ENCODE measurements around the gene SRMS. TPM values are rescaled to one million over a fixed set of nuclear protein-coding genes. Genes with fewer than 3 reads are reported as not detected.

SRMS gene
- total and polyA plus RNA-seq, 2 of the 13 experiments (the other 11 are each of a cell fraction or from before 2014, with no cell fraction given): not detected

GRCh38 chr20:63574829-63575743, 27.5 kb upstream of the SRMS start (continued):
- TF ChIP-seq ISL2 (CRISPR knock-in tag; IDR thresholded peaks at IDR 0.05) (no peak; the same call in 1 of the 2 replicates), PCBP1 (IDR thresholded peaks at IDR 0.05; ENCODE audit: borderline replicate concordance, low read depth, low read length) (no peak), ZNF121 (CRISPR knock-in tag; IDR thresholded peaks at IDR 0.05) (peak; percentile 98), TSC22D2 (CRISPR knock-in tag; IDR thresholded peaks at IDR 0.05; ENCODE audit: borderline replicate concordance) (no peak), ZBTB25 (CRISPR knock-in tag; IDR thresholded peaks at IDR 0.05) (peak; percentile 37; the same call in 1 of the 2 replicates), BRCA1 (CRISPR knock-in tag; IDR thresholded peaks at IDR 0.05) (no peak), STAT5B (CRISPR knock-in tag; IDR thresholded peaks at IDR 0.05) (0 out of 2 replicates have a peak, but pooled peaks have one; percentile 11), ZNF430 (CRISPR knock-in tag; IDR thresholded peaks at IDR 0.05) (no peak), KLF13 (CRISPR knock-in tag; IDR thresholded peaks at IDR 0.05) (no peak), TEAD3 (CRISPR knock-in tag; optimal IDR thresholded peaks at IDR 0.05; ENCODE audit: borderline replicate concordance) (peak; percentile 79), TOE1 (CRISPR knock-in tag; IDR thresholded peaks at IDR 0.05) (no peak), ZNF12 (CRISPR knock-in tag; IDR thresholded peaks at IDR 0.05) (no peak), FIP1L1 (IDR thresholded peaks at IDR 0.05; ENCODE audit: borderline replicate concordance, insufficient read depth, low read depth, low read length) (no peak), DNMT3B (CRISPR knock-in tag; conservative IDR thresholded peaks at IDR 0.05) (no peak), ZFP91 (CRISPR knock-in tag; IDR thresholded peaks at IDR 0.05; ENCODE audit: borderline replicate concordance) (peak; percentile 12; the same call in 1 of the 2 replicates), ZNF746 (CRISPR knock-in tag; IDR thresholded peaks at IDR 0.05) (0 out of 2 replicates have a peak, but pooled peaks have one; percentile 34), SP4 (CRISPR knock-in tag; IDR thresholded peaks at IDR 0.05) (0 out of 2 replicates have a peak, but pooled peaks have one; percentile 39), KLF9 (CRISPR knock-in tag; IDR thresholded peaks at IDR 0.05; ENCODE audit: low read depth) (0 out of 2 replicates have a peak, but pooled peaks have one; percentile 53), SIX4 (CRISPR knock-in tag; IDR thresholded peaks at IDR 0.05) (no peak), GATAD1 (CRISPR knock-in tag; IDR thresholded peaks at IDR 0.05) (peak; percentile 65), ZIK1 (CRISPR knock-in tag; IDR thresholded peaks at IDR 0.05; ENCODE audit: borderline replicate concordance, low read depth) (no peak), PTBP1 (IDR thresholded peaks at IDR 0.05; ENCODE audit: low read depth, low read length, poor library complexity, severe bottlenecking) (no peak), TGIF2 (CRISPR knock-in tag; IDR thresholded peaks at IDR 0.05) (no peak), NR2F2 (IDR thresholded peaks at IDR 0.05; ENCODE audit: borderline replicate concordance, low read depth) (peak; percentile 55; the same call in 1 of the 2 replicates)
- TF ChIP-seq, protein P1, sequence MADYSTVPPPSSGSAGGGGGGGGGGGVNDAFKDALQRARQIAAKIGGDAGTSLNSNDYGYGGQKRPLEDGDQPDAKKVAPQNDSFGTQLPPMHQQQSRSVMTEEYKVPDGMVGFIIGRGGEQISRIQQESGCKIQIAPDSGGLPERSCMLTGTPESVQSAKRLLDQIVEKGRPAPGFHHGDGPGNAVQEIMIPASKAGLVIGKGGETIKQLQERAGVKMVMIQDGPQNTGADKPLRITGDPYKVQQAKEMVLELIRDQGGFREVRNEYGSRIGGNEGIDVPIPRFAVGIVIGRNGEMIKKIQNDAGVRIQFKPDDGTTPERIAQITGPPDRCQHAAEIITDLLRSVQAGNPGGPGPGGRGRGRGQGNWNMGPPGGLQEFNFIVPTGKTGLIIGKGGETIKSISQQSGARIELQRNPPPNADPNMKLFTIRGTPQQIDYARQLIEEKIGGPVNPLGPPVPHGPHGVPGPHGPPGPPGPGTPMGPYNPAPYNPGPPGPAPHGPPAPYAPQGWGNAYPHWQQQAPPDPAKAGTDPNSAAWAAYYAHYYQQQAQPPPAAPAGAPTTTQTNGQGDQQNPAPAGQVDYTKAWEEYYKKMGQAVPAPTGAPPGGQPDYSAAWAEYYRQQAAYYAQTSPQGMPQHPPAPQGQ (CRISPR knock-in tag; IDR thresholded peaks at IDR 0.05; ENCODE audit: borderline replicate concordance): peak; percentile 42; the same call in 1 of the 2 replicates
